ENCODE measurements around the gene PKNOX1.

PKNOX1 gene

DNA sequence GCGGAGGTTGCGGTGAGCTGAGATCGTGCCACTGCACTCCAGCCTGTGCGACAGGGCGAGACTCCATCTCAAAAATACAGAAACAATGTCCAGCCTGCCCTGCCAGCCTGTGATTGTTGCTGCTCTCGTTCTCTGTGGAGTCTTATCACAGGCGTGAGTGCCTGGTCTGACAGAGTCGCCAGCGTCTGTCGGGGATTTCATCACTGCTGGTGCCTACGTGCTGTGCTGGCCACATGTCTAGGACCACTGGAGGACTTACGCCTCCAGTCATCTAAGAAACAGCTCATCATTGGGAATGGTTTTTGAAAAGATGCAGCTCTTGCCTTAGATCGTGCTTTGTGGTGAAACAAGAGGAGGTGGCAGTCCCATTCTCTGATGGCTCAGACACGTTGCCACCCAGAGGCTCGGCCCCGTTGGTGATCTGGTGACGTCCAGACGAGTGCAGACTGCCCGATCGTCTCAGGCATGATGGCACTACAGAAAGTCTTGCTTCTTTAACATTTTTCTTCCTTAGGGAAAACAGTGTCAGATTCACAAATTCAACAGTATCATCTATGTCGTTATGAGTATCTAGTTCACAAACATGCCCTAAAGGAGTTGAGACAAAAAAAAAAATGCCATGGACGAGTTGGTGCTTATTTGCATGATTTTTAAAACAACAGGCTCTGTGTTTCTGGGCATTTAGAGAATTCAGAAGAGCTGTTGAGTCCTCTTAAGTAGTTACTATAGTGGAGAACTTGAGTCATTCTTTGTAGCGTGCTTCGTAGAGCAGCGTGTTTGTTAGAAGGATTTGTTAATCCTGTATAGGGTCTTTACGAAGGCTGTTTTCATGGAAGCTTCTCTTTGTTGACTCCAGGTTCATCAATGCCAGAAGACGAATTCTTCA, 53.7 kb downstream of the PKNOX1 start:
- no peak for TF ChIP-seq OSR1 (CRISPR knock-in tag; IDR thresholded peaks at IDR 0.05)
- ATAC-seq: no peak

DNA sequence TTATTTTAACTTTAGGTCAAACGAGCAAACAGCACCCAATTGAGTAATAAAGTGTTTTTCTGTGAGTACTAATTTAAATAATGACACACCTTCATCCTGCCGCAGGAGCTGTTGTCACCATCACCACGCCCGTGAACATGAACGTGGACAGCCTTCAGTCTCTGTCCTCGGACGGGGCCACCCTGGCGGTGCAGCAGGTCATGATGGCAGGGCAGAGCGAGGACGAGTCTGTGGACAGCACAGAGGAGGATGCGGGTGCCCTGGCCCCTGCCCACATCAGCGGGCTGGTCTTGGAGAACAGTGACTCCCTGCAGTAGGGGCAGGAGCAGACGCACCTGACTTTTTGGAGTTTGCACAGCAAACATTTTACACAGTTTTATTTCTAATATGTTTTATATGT, 55.4 kb downstream of the PKNOX1 start:
- TF ChIP-seq, protein P1, sequence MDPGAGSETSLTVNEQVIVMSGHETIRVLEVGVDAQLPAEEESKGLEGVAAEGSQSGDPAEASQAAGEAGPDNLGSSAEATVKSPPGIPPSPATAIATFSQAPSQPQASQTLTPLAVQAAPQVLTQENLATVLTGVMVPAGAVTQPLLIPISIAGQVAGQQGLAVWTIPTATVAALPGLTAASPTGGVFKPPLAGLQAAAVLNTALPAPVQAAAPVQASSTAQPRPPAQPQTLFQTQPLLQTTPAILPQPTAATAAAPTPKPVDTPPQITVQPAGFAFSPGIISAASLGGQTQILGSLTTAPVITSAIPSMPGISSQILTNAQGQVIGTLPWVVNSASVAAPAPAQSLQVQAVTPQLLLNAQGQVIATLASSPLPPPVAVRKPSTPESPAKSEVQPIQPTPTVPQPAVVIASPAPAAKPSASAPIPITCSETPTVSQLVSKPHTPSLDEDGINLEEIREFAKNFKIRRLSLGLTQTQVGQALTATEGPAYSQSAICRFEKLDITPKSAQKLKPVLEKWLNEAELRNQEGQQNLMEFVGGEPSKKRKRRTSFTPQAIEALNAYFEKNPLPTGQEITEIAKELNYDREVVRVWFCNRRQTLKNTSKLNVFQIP (CRISPR knock-in tag; IDR thresholded peaks at IDR 0.05; ENCODE audit: borderline replicate concordance, low read depth): no peak
- TF ChIP-seq ZNF70 (CRISPR knock-in tag; IDR thresholded peaks at IDR 0.05) (no peak), TCF4 (CRISPR knock-in tag; IDR thresholded peaks at IDR 0.05; ENCODE audit: borderline replicate concordance) (no peak), RARB (CRISPR knock-in tag; IDR thresholded peaks at IDR 0.05) (no peak)
- no peak for ATAC-seq

DNA sequence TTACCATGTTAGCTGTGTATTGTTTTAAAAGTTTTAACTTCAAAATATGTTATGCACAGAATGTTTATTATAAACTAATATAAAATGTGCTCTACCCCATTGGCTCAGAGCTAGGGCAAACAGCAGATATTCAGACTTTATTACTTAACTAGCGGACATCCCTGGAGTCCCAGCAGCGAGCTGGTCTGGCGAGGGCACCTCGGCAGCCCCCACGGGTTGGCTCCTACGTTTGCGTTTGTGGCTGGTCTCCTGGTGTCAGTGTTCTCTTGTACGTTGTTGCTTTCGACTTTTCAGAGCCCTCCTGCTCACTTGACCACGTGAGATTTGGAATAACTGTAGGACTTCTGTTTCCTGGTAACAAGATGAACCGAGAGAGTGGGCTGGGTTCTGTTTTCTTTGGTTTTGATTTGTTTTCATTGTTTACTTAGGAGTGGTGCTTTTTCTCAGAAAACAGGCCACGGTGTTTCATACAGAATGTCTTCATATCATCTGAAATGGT, 56.8 kb downstream of the PKNOX1 start:
- TF ChIP-seq BACH2 (CRISPR knock-in tag; IDR thresholded peaks at IDR 0.05; ENCODE audit: borderline replicate concordance): no peak
- TF ChIP-seq, protein P1 (CRISPR knock-in tag; IDR thresholded peaks at IDR 0.05; ENCODE audit: borderline replicate concordance, low read depth): no peak
- ATAC-seq: no peak

GRCh38 chr21:43034101-43034500, 59.7 kb downstream of the PKNOX1 start:
- TF ChIP-seq, protein P2, sequence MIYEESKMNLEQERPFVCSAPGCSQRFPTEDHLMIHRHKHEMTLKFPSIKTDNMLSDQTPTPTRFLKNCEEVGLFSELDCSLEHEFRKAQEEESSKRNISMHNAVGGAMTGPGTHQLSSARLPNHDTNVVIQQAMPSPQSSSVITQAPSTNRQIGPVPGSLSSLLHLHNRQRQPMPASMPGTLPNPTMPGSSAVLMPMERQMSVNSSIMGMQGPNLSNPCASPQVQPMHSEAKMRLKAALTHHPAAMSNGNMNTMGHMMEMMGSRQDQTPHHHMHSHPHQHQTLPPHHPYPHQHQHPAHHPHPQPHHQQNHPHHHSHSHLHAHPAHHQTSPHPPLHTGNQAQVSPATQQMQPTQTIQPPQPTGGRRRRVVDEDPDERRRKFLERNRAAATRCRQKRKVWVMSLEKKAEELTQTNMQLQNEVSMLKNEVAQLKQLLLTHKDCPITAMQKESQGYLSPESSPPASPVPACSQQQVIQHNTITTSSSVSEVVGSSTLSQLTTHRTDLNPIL (CRISPR knock-in tag; IDR thresholded peaks at IDR 0.05; ENCODE audit: low read depth): no peak
- TF ChIP-seq RARB (CRISPR knock-in tag; IDR thresholded peaks at IDR 0.05) (no peak), TCF4 (CRISPR knock-in tag; IDR thresholded peaks at IDR 0.05; ENCODE audit: borderline replicate concordance) (no peak), TSHZ2 (CRISPR knock-in tag; IDR thresholded peaks at IDR 0.05) (no peak), ZNF565 (CRISPR knock-in tag; conservative IDR thresholded peaks at IDR 0.05; ENCODE audit: low read depth) (no peak), ARNTL (CRISPR knock-in tag; IDR thresholded peaks at IDR 0.05; ENCODE audit: borderline replicate concordance, low read depth) (no peak), ZNF70 (CRISPR knock-in tag; IDR thresholded peaks at IDR 0.05) (no peak), GLIS3 (CRISPR knock-in tag; IDR thresholded peaks at IDR 0.05) (no peak), ESRRG (CRISPR knock-in tag; IDR thresholded peaks at IDR 0.05) (no peak), BACH2 (CRISPR knock-in tag; IDR thresholded peaks at IDR 0.05; ENCODE audit: borderline replicate concordance) (no peak), ZNF8 (CRISPR knock-in tag; IDR thresholded peaks at IDR 0.05) (no peak), OSR1 (CRISPR knock-in tag; IDR thresholded peaks at IDR 0.05) (no peak), ZFP30 (CRISPR knock-in tag; IDR thresholded peaks at IDR 0.05) (no peak), ZC3H10 (CRISPR knock-in tag; IDR thresholded peaks at IDR 0.05) (no peak), PPARA (CRISPR knock-in tag; IDR thresholded peaks at IDR 0.05; ENCODE audit: borderline replicate concordance) (no peak), CSDC2 (CRISPR knock-in tag; IDR thresholded peaks at IDR 0.05) (no peak), ZFP3 (CRISPR knock-in tag; IDR thresholded peaks at IDR 0.05) (no peak), TOX (CRISPR knock-in tag; IDR thresholded peaks at IDR 0.05; ENCODE audit: borderline replicate concordance) (no peak)
- TF ChIP-seq, protein P1 (CRISPR knock-in tag; IDR thresholded peaks at IDR 0.05; ENCODE audit: borderline replicate concordance, low read depth): no peak
- TF ChIP-seq, protein P3, sequence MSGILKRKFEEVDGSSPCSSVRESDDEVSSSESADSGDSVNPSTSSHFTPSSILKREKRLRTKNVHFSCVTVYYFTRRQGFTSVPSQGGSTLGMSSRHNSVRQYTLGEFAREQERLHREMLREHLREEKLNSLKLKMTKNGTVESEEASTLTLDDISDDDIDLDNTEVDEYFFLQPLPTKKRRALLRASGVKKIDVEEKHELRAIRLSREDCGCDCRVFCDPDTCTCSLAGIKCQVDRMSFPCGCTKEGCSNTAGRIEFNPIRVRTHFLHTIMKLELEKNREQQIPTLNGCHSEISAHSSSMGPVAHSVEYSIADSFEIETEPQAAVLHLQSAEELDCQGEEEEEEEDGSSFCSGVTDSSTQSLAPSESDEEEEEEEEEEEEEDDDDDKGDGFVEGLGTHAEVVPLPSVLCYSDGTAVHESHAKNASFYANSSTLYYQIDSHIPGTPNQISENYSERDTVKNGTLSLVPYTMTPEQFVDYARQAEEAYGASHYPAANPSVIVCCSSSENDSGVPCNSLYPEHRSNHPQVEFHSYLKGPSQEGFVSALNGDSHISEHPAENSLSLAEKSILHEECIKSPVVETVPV (CRISPR knock-in tag; IDR thresholded peaks at IDR 0.05): no peak
- peak; percentile 81 for ATAC-seq
